AG10803 (cell line): Measurements from ENCODE around the gene PPM1H.
"Not testable (repeated sequence)": the region's sequence is repeated elsewhere in the genome, so short reads cannot be mapped to it uniquely, and the experiment has no call there.

Experiments
- DNase-seq: peaks from one replicate; pipeline ENCODE4 v3.0.0; 2010; ENCODE audit warnings: low read depth
- H3K4me3 ChIP-seq: 2 replicates; pipeline ENCODE4 v1.5.1; 2011; ENCODE audit warnings: mild to moderate bottlenecking, low read length, control low read depth
- CTCF ChIP-seq: conservative IDR thresholded peaks from 2 replicates; pipeline ENCODE4 v1.5.1; 2011; ENCODE audit warnings: mild to moderate bottlenecking, low read length, control low read depth, inconsistent platforms

PPM1H gene

GRCh38 chr12:62971769-62972525 lies 37.0 kb upstream of the PPM1H start:
- no peak for TF ChIP-seq CTCF
- H3K4me3 ChIP-seq: no peak overlapping the region
- no peak for DNase-seq

- DNase-seq: no peak
- TF ChIP-seq CTCF: no peak
- H3K4me3 ChIP-seq: no peak overlapping the region
Observed at GRCh38 chr12:62969695-62970094, 34.7 kb upstream of the PPM1H start.

GRCh38 chr12:62967701-62968100 lies 32.8 kb upstream of the PPM1H start:
- no peak for TF ChIP-seq CTCF
- no peak overlapping the region for H3K4me3 ChIP-seq
- no peak for DNase-seq

GRCh38 chr12:62966990-62967506 lies 32.1 kb upstream of the PPM1H start:
- no peak overlapping the region for H3K4me3 ChIP-seq
- TF ChIP-seq CTCF: no peak

GRCh38 chr12:62966446-62966989 lies 31.6 kb upstream of the PPM1H start:
- not testable (repeated sequence) for DNase-seq, H3K4me3 ChIP-seq

More at GRCh38 chr12:62966990-62967506, 32.1 kb upstream of the PPM1H start:
- DNase-seq: no peak

GRCh38 chr12:62965700-62966099 lies 30.8 kb upstream of the PPM1H start:
- DNase-seq, H3K4me3 ChIP-seq: not testable (repeated sequence)

- DNase-seq, H3K4me3 ChIP-seq: not testable (repeated sequence)
Observed at GRCh38 chr12:62965242-62965641, 30.3 kb upstream of the PPM1H start.

GRCh38 chr12:62963486-62964041 lies 28.6 kb upstream of the PPM1H start:
- no peak overlapping the region for H3K4me3 ChIP-seq
- TF ChIP-seq CTCF: no peak
- no peak for DNase-seq
